GM21360 (cell line): ENCODE measurements around the gene CD24.
"Not testable (repeated sequence)": the region's sequence is repeated elsewhere in the genome, so short reads cannot be mapped to it uniquely, and the experiment has no call there.

Source experiments
- ATAC-seq: cut with Tn5 transposase; IDR thresholded peaks from one replicate; pipeline ENCODE4 v1.9.1; 2021; ENCODE audit warnings: mild to moderate bottlenecking, moderate library complexity; ENCODE audit not compliant: unreplicated experiment

The CD24 gene

GRCh38 chr6:106970769-106971168, 3.8 kb downstream of the CD24 start:
- not testable (repeated sequence) for ATAC-seq

- ATAC-seq = no peak
Measured at GRCh38 chr6:106967936-106968555, 6.5 kb downstream of the CD24 start.

GRCh38 chr6:106966671-106967640, 7.6 kb downstream of the CD24 start:
- no peak for ATAC-seq

GRCh38 chr6:106966229-106966628, 8.3 kb downstream of the CD24 start:
- no peak for ATAC-seq

- no peak for ATAC-seq
Measured at GRCh38 chr6:106964954-106965353, 9.6 kb downstream of the CD24 start.

- no peak for ATAC-seq
Measured at GRCh38 chr6:106964099-106964498, 10.4 kb downstream of the CD24 start.

- no peak for ATAC-seq
Measured at GRCh38 chr6:106963544-106963943, 11.0 kb downstream of the CD24 start.

- ATAC-seq = no peak
Measured at GRCh38 chr6:106961801-106962200, 12.7 kb downstream of the CD24 start.

- ATAC-seq = no peak
Measured at GRCh38 chr6:106961136-106961535, 13.4 kb downstream of the CD24 start.

- ATAC-seq = no peak
Measured at GRCh38 chr6:106959985-106960384, 14.5 kb downstream of the CD24 start.

- no peak for ATAC-seq
Measured at GRCh38 chr6:106939848-106940247, 34.7 kb downstream of the CD24 start.

GRCh38 chr6:106939208-106939607, 35.3 kb downstream of the CD24 start:
- no peak for ATAC-seq

GRCh38 chr6:106927531-106928398, 46.8 kb downstream of the CD24 start:
- no peak for ATAC-seq

- no peak for ATAC-seq
Measured at GRCh38 chr6:106925948-106926347, 48.6 kb downstream of the CD24 start.

GRCh38 chr6:106924694-106925523, 49.6 kb downstream of the CD24 start:
- no peak for ATAC-seq

GRCh38 chr6:106922626-106923025, 51.9 kb downstream of the CD24 start:
- ATAC-seq = no peak
